GM12891 (cell line): ENCODE data around the gene SPATA24.

Source experiments
- POLR2A ChIP-seq: IDR thresholded peaks from 2 replicates; pipeline ENCODE4 v1.6.1; 2011; ENCODE audit warnings: low read depth, low read length, control low read depth
- POLR2AphosphoS5 ChIP-seq: IDR thresholded peaks from 2 replicates; pipeline ENCODE4 v1.6.1; 2011; ENCODE audit warnings: low read depth, low read length, control low read depth

DNA sequence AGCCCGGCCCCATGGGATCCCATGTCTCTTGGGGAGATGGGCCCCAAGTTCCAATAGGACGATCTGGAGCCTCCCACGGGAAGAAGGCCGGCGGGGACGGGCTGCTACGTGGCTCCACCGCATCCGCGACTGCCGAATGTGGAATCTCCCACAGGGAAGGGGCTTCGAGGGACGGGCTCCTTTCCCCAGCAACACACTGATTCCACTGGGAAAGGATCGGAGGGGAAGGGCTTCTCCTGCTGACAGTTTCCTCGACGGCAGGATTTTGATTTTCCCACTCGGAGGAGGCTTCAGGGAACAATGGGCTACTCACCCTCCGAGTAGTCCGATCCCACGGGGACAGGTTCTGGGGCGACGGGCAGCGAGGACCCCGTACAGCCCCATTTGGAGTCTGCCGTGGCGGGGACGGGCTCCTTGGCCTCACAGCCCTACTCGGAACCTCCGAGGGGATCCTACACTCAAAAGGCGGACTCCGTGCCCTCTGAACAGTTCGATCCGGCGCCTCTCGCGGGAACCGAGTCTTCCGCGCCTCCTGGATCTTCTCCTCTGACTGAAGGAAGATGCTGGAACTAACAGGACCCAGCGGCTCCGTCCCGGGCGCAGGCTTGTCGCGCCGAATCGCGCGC lies 10.3 kb downstream of the SPATA24 start:
- TF ChIP-seq POLR2A, result 0 out of 2 replicates have a peak, but pooled peaks have one; percentile 23
- no peak for TF ChIP-seq POLR2AphosphoS5
